ENCODE measurements around the gene ENKUR. TPM values are rescaled to one million over a fixed set of nuclear protein-coding genes. Genes with fewer than 3 reads are reported as not detected.

The ENKUR gene, protein sequence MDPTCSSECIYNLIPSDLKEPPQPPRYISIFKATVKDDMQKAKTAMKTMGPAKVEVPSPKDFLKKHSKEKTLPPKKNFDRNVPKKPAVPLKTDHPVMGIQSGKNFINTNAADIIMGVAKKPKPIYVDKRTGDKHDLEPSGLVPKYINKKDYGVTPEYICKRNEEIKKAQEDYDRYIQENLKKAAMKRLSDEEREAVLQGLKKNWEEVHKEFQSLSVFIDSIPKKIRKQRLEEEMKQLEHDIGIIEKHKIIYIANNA
- not detected in 2 replicates for polyA plus RNA-seq (2014; cell fraction: cytosol; rRNA removed)
- not detected in 2 replicates for polyA plus RNA-seq (2014; cell fraction: nucleus; rRNA removed)

DNA sequence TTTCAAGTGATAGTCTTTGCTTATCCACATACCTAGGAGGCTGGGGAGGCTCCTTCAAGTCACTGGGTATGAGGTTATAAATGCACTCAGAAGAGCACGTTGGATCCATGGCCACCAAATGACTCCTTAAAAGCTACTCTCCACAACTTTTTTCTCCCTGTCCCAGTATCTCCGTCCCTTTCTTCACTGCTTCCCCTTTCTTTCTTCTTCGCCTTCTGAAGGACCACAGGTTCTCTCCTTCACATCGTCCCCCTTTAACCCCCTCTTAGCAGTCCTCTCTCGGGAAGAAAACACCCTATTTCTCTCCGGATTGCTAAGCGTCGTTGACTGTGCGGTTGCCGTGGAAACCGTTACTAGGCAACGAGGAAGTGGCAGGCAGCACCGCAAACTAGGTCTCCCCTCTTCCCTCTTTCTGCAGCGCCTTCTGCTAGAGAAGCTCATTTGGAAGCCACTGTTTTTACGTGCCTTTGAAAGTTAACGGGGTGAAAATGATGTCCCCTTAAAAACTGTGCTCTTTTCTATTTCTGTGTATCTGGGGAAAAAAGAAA lies at the start of gene ENKUR:
TSS of gene ENKUR (minus strand) at position 331 of the 548 bp plus-strand sequence. CDS start at position 109, 222 bp downstream.
- DNase-seq (ENCODE audit: low spot score), result peak; percentile 92

DNA sequence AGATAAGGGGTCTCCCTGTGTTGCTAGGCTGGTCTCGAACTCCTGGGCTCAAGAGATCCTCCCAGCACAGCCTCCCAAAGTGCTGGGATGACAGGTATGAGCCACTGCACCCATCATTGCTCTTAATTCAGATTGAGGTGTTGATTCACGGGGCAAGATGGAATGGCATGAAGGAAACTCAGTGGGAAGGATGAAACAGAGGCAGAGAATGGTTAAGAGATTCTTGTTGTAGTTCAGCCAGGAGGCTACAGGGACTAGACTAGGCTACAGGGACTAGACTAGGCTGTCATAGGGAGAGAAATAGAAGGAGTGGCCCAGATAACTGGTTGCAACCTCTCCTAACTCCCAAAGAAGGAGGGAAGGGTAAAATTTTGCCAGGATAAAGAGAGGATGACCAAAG lies 48.4 kb upstream of the ENKUR start:
- no peak for DNase-seq (ENCODE audit: low spot score)

DNA sequence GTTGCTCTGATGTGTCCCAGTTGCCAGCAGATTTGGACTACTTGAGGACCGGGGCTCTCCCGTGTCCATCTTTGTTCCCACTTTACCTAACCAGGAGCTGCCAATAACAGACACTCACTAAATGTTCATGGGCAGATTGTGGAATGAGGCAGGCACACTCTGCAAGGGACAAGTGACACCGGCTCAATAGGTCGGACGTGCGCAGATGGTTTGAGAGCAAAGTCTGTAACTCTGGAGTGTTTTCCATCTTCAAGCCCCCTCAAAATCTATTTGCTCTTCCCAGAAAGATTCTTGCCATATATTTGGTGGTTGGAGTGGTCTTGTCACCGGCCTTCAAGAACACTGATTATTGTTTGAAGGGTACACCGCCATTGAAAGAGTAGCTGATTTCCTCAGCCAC lies 47.7 kb upstream of the ENKUR start:
- no peak for DNase-seq (ENCODE audit: low spot score)

DNA sequence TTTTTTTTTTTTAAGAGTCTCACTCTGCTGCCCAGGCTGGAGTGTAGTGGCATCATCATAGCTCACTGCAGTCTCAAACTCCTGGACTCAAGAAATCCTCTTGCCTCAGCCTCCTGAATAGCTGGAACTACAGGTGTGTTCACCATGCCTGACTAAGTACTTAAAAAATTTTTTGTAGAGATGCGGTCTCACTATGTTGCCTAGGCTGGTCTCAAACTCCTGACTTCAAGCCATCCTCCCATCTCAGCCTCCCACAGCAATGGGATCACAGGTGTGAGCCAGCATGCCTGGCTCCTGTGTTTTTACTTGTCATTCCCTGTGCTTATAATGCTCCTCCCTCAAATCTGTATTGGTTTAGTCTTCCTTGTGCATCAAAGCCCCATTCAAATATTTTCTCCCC lies 47.2 kb upstream of the ENKUR start:
- no peak for DNase-seq (ENCODE audit: low spot score)

DNA sequence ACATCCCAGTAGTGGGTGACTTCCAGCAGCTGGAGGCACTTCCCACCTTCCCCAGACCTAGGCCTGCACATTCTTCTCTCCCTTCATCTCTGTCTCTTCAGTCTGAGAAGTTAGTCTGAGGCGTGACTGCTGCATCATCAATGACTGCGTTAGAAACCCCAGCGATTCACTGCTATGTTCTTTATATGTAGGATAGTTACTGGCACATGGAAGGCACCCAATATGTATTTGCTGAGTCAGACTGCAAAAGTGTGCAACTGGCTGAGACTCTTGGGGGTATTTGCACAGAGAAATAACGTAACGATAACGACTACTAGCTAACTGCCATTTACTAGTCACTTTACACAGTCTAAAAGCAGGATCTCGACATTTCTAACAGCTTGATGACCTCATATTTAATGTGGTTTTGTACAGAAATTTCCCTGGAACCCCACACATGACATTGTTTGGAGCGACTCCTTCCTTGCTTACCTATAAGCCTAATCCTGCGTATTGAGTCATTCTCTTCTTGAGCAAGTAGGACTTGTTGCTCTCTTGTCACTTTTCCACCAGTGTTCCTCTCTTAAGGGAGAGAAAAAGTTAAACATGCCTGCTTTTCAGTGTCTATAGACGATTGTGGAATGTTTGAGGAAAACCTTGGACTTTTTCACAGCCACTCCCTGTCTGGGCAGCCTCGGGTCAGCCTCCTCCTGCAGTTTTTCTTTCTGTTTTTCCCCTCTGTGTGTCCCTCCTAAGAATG lies 45.9 kb upstream of the ENKUR start:
- no peak for DNase-seq (ENCODE audit: low spot score)

DNA sequence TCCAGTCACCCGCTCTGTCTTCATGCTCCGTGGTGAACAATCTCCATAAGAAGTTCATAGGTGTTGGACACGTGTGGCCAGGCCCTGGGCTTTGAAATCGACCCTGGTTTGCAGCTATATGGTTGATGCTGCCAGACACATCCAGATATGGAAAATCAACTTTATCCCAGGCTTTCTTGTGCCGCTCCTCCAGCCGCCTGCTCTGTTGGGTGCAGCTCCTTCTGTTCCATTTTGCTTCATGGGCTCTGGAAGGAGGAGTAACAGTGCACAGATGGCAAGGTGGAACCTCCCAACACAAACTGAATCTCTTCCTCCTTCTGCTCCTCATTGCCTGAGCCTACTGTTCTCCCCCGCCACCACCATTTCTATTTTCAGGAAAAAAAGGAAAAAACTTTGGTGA lies 45.2 kb upstream of the ENKUR start:
- DNase-seq (ENCODE audit: low spot score), result no peak

DNA sequence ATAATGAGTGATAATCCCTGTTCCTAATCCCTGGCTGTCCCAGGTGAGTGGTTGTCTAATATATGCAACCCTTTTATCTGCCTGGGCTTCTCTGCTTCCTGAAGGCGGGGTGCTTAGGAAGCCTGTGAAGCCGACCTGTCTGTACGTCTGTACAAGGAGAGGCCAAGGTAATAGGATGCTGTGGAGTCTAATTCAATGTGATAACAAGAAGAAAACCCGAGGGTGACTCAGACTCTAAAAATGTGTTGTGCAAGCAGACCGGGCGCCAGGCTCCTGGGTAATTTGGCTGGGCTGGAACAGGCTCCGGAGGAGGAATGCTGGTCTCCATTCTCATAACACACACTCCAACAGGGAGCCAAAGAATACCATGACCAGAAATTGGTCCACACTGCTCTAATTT lies 44.0 kb upstream of the ENKUR start:
- no peak for DNase-seq (ENCODE audit: low spot score)

DNA sequence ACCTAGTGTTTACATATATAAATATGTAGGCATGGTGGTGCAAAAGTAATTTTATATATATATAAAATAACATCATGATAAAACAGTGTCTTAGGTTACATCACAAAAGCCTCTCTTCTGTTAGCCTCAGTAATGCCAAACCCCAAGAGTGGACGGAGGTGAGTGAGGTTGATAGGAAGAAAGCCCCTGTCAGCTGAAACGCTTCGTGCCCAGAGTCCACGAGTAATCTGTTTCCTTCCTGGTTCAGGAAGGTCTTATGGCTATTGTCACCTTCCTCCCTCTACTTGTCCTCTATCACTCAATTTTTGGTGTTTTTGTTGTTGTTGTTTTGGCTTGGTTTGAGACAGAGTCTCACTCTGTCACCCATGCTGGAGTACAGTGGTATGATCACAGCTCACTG lies 41.9 kb upstream of the ENKUR start:
- DNase-seq (ENCODE audit: low spot score), result no peak

DNA sequence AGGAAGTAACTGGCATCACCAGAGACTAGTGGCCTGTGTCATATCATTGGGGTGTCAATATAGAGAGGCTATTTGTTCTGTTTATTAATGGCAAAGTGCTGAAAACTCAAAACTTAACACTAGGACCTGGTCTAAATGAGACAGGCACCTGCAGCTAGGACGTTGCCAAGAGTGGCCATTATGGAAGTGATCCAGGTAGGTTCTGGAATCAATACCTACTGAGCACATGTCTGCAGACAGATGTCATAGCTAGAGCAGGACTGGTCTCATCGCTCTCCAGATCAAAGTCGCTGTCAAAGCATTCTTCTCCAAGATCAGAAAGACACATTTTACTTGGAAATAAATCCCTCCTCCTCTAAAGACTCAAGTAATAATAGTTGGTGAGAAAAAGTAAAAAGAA lies 40.8 kb upstream of the ENKUR start:
- no peak for DNase-seq (ENCODE audit: low spot score)

DNA sequence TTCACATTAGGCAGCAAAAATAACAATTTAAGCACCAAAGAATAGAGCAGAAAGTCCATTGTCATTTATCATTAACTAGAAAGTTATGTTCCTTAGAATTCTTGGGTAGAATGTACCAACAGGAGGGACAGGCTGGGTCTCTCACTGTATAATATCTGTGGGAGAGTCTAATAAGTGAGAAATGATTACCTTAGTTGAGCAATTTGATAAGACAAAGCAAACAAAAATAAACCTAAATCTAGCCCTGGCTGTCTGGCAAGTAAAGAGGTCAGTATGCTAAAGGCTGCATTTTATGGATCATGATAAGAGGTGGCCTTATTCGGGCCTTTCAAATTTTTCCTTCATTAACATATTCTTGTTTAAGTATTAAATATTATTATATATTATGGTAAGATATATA lies 36.1 kb upstream of the ENKUR start:
- no peak for DNase-seq (ENCODE audit: low spot score)

DNA sequence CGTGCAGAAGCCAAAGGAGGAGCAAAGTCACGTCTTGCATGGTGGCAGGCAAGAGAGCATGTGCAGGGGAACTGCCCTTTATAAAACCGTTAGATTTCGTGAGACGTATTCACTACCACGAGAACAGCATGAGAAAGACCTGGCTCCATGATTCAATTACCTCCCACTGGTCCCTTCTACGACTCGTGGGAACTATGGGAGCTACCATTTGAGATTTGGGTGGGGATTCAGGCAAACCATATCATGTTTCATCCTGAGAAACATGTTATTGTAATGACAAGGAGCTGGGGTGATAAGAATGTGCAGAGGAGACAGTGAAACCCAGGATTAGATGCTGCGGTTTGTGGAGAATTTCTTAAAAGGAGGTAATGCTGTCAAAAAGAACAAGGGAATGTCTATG lies 34.4 kb upstream of the ENKUR start:
- DNase-seq (ENCODE audit: low spot score), result no peak

DNA sequence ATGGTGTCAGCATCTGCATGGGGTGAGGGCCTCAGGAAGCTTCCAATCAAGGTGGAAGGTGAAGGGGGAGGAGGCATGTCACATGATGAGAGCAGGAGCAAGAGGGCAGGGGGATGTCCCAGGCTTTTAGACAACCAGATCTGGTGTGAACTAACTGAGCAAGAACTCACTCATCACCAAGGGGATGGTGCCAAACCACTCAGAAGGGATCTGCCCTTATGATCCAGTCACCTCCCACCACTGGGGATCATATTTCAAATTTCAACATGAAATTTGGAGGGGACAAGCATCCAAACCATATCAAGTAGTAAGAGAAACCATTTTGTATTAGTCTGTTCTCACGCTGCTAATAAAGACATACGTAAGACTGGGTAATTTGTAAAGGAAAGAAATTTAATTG lies 34.0 kb upstream of the ENKUR start:
- no peak for DNase-seq (ENCODE audit: low spot score)

DNA sequence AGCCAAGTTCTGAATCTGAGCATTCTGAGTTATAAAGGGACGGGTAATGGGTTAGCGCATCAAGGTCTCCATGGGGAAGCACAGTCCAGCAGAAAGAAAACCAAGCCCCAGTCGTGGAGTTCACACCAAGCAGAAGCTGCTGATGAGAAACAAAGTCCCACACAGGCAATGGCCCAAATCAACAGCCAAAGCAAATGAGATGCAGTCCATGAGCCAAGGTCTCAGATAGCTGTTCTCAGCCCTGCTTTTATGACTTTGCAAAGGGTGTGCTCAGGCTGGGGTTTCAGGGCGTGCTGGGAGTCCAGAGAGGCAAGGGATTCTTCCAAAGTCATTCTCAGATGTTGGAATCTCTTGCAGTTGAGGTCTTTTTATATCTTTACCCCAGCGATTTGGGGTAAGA lies 32.5 kb upstream of the ENKUR start:
- DNase-seq (ENCODE audit: low spot score), result no peak

DNA sequence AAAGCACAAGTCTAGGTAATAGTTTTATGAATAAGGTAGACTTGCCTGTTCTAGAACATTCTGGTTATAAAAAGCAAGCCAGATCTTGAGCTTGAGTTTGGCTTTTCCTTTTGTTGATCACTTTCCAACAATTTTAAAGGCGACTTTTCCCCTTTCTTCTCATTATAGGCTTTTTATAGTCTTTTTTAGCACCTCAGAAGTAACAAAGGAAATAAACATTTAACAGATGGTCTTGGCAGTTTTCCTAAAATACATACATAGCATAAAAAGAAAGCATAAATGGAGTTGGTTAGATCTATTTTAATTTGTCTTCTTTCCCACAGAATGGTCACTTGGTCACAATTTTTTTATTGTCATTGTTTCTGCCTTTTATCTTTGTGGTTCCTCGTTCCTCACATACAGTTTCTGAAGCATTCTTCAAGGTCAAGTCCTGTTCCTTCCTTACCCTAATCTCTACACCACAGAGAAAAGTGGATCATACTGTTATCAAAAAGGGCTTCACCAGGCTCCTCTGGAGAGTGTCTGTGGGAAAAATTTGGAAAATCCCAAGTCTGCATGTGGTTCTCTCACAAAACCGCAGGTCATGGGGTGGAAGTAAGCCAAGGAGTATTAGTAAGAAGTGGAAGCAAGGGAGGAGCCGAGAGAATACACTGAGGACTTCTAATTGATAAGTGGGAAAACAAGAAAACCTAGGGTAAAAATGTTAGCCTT lies 31.8 kb upstream of the ENKUR start:
- no peak for DNase-seq (ENCODE audit: low spot score)

DNA sequence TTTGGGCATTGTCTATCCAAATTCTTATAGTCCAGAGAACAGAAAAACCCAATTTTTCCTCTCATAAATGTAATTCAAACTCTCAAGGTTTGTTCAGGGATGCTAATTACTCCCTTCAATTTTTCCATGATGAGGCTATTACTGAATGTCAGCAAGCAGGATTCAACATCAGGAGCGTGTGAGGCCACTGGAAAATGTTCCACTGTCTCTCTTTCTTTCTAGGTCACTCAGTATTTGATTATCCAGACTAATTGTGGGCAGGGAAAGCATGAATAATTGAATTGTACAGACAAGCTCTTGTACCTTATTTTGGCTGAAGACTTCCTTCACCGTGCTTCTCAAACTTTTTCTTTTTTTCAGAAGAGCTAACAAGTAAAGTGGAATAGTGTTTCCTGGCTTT lies 31.1 kb upstream of the ENKUR start:
- DNase-seq (ENCODE audit: low spot score), result no peak

DNA sequence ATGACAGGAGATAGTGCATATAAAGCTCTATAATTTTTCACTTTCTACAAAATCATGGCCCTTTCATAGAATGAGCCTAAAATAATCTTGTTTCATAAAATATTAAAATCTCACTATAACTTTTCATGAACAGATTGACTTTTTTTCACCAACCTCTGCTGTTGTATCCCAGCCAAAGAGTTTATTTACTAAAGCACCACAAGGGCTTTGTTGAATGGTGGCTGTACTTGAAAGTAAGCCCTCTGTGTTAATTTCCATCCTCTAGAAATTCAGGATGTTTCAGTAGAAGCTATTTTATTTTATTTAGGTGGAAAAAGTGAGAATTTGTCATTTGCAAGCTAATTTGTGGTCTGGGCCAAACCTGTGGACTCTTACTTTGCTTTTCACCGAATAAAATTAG lies 30.7 kb upstream of the ENKUR start:
- no peak for DNase-seq (ENCODE audit: low spot score)

DNA sequence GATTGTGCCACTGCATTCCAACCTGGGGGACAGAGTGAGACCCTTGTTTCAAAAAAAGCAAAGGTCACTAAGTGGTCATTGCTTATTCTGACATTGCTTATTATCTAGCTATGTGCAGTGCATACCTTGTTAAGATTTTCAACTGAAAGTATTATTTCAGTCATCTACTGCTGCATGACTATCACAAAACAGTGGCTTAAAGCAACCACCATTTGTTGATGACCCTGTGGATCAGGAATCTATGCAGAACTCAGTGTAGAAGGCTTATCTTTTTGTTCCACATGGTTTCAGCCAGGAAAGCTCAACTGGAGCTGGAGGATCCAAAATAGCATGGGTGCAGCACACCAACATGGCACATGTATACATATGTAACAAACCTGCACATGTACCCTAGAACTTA lies 23.6 kb upstream of the ENKUR start:
- DNase-seq (ENCODE audit: low spot score), result no peak

DNA sequence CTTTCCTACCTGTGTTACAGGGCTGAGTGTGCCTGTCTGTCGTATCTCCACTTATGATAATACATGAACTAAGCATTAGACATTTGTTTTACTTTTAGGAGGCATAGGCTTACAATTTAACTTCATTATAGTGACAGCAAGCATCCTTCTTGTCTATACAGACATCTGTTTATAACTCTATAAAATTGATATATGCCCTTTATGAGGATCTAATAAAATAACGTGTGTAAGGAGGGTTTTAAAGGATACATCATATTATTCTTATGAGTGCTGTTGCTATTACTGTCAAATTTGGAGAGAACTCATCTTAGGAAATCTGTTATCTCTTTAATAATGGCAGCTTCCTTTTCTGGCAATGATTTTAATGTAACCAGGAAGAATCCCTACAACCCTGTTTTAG lies 22.4 kb upstream of the ENKUR start:
- DNase-seq (ENCODE audit: low spot score), result peak; percentile 4

DNA sequence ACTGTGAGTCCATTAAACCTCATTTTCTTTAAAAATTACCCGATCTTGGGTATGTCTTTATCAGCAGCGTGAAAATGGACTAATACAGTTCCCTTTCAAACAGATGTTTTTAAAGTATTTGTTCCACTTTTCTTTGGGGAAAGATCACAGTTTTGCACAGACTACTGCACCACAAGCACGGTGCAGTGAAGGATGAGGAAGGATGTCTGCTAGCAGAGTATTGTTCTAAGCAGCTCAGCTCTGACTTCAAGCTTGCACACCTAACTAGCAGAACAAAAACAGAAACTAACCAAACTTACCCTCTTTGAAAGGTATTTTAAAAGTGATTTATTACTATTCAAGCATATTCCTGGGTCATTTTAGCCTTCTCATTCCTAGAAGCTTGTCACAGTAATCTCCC lies 20.4 kb upstream of the ENKUR start:
- no peak for DNase-seq (ENCODE audit: low spot score)

DNA sequence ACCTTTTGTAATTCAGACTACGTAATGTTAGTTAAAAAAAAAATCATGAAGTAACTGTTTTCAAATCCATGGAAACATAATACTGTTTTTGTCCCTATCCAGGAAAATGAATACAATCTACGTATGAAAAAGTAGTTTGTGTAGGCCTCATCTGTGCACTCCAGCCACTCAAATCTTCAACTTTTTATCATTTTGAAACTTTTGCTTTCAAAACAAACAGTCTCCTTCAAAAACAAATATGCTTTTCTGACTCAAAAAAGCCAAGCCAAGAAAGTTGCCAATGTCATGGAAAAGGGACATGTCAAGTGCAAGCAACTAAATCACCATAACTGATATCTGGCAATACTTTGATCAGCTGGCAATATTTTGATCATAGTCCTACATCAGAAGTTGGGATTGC lies 13.6 kb upstream of the ENKUR start:
- no peak for DNase-seq (ENCODE audit: low spot score)

DNA sequence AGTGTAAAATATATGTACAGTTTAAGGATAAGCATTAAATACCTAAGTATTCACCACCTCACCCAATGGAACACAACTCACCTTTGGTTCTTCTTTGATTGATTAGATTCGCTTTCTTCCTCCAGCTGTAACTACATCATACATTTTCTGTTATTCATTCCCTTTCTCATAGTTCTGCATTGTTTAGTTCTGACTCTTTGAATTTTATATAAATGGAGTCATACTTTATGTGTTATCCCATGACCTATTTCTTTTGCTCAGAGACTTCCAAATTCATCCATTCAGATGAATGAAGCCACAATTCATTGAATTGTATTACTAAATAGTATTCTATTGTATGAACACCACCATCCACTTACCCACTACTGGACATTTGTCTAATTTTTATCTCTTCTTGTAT lies 12.8 kb upstream of the ENKUR start:
- DNase-seq (ENCODE audit: low spot score), result no peak

DNA sequence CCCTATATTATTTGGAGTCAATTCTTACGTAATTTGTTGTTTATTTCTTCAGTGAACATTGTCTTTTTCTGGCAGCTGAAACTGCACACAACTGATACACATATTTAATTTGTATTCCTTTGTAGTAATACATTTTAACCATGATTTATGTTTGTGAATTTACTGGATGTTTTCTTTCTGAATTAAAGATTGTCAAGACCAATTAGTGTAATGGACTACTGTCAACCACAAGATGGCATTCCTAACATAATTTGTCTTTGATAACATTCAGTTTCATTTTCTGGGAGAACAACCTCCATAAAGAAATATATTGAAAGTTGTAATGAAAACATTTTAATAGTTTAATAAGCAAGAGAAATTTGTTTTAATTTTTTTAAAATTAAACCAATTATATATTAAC lies 10.5 kb upstream of the ENKUR start:
- no peak for DNase-seq (ENCODE audit: low spot score)

All from SK-N-DZ (cell line).